ENCODE results near the gene PPRC1. TPM values are rescaled to one million over a fixed set of nuclear protein-coding genes. Genes with fewer than 3 reads are reported as not detected.
A peak's percentile ranks its signal among the peaks of the same experiment; 100 is the strongest.

The PPRC1 gene
- total and polyA plus RNA-seq, 4 donors = 19.3 to 42.1 (median 26.5) TPM

DNA sequence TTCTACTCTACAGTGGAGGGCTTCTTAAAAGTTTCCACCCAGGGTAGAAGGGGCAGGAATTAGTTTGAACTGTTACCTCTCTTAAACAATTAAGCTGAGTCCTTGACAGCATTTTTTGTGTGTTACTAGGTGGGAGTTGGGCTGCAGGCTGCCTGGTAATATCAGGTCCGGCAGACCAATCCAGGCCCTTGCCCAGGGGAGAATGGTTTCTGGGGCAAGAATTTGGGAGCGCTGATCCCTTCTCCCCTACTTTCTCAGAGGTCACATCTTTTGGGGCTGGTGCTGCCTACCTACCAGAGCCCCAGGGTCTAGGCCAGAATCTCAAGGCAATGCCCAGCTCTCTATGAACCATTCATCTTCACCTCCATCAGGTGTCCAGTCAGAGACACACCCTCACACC, 1.6 kb downstream of the PPRC1 start:
- Histone ChIP-seq H3K4me3 (peak overlapping the region; percentile 30), H3K4me1 (ENCODE audit: control insufficient read depth in 5 of 5, insufficient read depth in 5 of 5, low read length in 5 of 5) (peaks cover 8 to 25% (median 13%) of the 10 kb centered on the region in 5 donors), H3K27ac (ENCODE audit: low read depth in 1 of 2, low read length in 1 of 2) (peak overlapping the region; percentile 28 to 93), H3K9me3 (ENCODE audit: control insufficient read depth in 4 of 4, insufficient read depth in 3 of 4, low read length in 3 of 4) (no peaks in the 10 kb centered on the region), H3K9ac (ENCODE audit: insufficient read depth in 1 of 2, low read length in 2 of 2) (peak overlapping the region in 1 of 2 donors; percentile 80), H3K27me3 (ENCODE audit: control insufficient read depth in 3 of 3, insufficient read depth in 3 of 3, low read length in 2 of 3) (no peaks in the 10 kb centered on the region), H3K36me3 (ENCODE audit: control insufficient read depth in 4 of 4, insufficient read depth in 4 of 4, low read length in 4 of 4) (peaks cover 8 to 20% (median 16%) of the 10 kb centered on the region in 4 donors)
- no peak for DNase-seq
- ATAC-seq (ENCODE audit: insufficient read depth, low FRiP score) = no peak
- TF ChIP-seq, protein P1, sequence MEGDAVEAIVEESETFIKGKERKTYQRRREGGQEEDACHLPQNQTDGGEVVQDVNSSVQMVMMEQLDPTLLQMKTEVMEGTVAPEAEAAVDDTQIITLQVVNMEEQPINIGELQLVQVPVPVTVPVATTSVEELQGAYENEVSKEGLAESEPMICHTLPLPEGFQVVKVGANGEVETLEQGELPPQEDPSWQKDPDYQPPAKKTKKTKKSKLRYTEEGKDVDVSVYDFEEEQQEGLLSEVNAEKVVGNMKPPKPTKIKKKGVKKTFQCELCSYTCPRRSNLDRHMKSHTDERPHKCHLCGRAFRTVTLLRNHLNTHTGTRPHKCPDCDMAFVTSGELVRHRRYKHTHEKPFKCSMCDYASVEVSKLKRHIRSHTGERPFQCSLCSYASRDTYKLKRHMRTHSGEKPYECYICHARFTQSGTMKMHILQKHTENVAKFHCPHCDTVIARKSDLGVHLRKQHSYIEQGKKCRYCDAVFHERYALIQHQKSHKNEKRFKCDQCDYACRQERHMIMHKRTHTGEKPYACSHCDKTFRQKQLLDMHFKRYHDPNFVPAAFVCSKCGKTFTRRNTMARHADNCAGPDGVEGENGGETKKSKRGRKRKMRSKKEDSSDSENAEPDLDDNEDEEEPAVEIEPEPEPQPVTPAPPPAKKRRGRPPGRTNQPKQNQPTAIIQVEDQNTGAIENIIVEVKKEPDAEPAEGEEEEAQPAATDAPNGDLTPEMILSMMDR (IDR thresholded peaks at IDR 0.05; ENCODE audit: control extremely low read depth, extremely low read depth) = no peak
- 55 to 68% methylated on average over 2 of the region's 2 CpGs for WGBS, 2 donors

DNA sequence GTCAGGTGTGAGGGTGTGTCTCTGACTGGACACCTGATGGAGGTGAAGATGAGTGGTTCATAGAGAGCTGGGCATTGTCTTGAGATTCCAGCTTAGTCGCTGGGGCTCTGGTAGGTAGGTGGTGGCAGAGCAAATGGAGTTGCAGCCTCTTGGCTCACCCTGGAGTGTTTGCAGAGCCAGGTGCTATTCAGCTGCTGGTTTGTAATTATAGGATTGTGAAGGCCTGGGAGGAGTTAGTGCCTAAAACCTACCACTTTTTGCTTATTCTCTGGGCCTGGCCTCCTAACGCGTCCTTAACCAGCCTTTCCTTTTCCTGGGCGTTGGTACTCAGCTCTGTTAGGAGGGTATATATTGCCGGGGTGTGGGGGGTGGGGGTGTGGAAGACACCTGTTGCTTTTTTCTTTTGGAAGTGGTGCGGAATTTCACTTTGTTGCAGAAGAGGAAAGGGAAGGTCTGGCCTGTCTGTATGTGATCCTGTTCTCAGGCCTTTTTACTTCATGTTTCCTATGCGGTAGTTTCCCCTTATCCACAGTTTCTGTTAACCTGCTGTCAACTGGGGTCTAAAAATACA, 3.2 kb downstream of the PPRC1 start:
- no peak overlapping the region for H3K4me3 ChIP-seq
- H3K27ac ChIP-seq (ENCODE audit: low read depth in 1 of 2, low read length in 1 of 2) = peak overlapping the region in 1 of 2 donors; percentile 69

DNA sequence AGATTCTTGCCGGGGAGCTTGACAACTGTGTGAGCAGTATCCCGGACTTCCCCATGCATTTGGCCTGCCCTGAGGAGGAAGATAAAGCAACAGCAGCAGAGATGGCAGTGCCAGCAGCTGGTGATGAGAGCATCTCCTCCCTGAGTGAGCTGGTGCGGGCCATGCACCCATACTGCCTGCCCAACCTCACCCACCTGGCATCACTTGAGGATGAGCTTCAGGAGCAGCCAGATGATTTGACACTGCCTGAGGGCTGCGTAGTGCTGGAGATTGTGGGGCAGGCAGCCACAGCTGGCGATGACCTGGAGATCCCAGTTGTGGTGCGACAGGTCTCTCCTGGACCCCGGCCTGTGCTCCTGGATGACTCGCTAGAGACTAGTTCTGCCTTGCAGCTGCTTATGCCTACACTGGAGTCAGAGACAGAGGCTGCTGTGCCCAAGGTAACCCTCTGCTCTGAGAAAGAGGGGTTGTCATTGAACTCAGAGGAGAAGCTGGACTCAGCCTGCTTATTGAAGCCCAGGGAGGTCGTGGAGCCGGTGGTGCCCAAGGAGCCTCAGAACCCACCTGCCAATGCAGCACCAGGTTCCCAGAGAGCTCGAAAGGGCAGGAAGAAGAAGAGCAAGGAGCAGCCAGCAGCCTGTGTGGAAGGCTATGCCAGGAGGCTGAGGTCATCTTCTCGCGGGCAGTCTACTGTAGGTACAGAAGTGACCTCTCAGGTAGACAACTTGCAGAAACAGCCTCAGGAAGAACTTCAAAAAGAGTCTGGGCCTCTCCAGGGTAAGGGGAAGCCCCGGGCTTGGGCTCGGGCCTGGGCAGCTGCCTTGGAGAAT, 6.7 kb downstream of the PPRC1 start:
- H3K27ac ChIP-seq (ENCODE audit: low read depth in 1 of 2, low read length in 1 of 2) = no peak overlapping the region
- peaks cover 6 to 16% (median 9%) of the 10 kb centered on the region in 5 donors for H3K4me1 ChIP-seq (ENCODE audit: control insufficient read depth in 5 of 5, insufficient read depth in 5 of 5, low read length in 5 of 5)
- no peak for ATAC-seq (ENCODE audit: insufficient read depth, low FRiP score)
- WGBS, 2 donors = 96 to 98% methylated on average over 15 of the region's 15 CpGs
- no peak for DNase-seq
- H3K36me3 ChIP-seq (ENCODE audit: control insufficient read depth in 4 of 4, insufficient read depth in 4 of 4, low read length in 4 of 4) = peaks cover 31 to 56% (median 36%) of the 10 kb centered on the region in 4 donors
- H3K4me3 ChIP-seq = no peak overlapping the region
- no peak overlapping the region for H3K9ac ChIP-seq (ENCODE audit: insufficient read depth in 1 of 2, low read length in 2 of 2)
- H3K9me3 ChIP-seq (ENCODE audit: control insufficient read depth in 4 of 4, insufficient read depth in 3 of 4, low read length in 3 of 4) = no peaks in the 10 kb centered on the region
- no peaks in the 10 kb centered on the region for H3K27me3 ChIP-seq (ENCODE audit: control insufficient read depth in 3 of 3, insufficient read depth in 3 of 3, low read length in 2 of 3)
- TF ChIP-seq, protein P1 (IDR thresholded peaks at IDR 0.05; ENCODE audit: control extremely low read depth, extremely low read depth) = no peak

More for the DNA sequence above, 3.2 kb downstream of the PPRC1 start:
- ATAC-seq (ENCODE audit: insufficient read depth, low FRiP score) (no peak), DNase-seq (peak in 1 of 3 donors; percentile 50)
- Histone ChIP-seq H3K9me3 (ENCODE audit: control insufficient read depth in 4 of 4, insufficient read depth in 3 of 4, low read length in 3 of 4) (no peaks in the 10 kb centered on the region), H3K27me3 (ENCODE audit: control insufficient read depth in 3 of 3, insufficient read depth in 3 of 3, low read length in 2 of 3) (no peaks in the 10 kb centered on the region), H3K36me3 (ENCODE audit: control insufficient read depth in 4 of 4, insufficient read depth in 4 of 4, low read length in 4 of 4) (peaks cover 18 to 36% (median 21%) of the 10 kb centered on the region in 4 donors), H3K9ac (ENCODE audit: insufficient read depth in 1 of 2, low read length in 2 of 2) (peak overlapping the region in 1 of 2 donors; percentile 60), H3K4me1 (ENCODE audit: control insufficient read depth in 5 of 5, insufficient read depth in 5 of 5, low read length in 5 of 5) (peaks cover 8 to 25% (median 13%) of the 10 kb centered on the region in 5 donors)
- 64 to 80% methylated on average over 7 of the region's 7 CpGs for WGBS, 2 donors
- TF ChIP-seq, protein P1 (IDR thresholded peaks at IDR 0.05; ENCODE audit: control extremely low read depth, extremely low read depth) = no peak
